ENCODE results near the gene RGL1.

RGL1 gene

GRCh38 chr1:183925947-183926346, 121.0 kb downstream of the RGL1 start:
- TF ChIP-seq EZH2phosphoT487 (IDR thresholded peaks at IDR 0.05; ENCODE audit: borderline replicate concordance, low read length) (no peak), CTCF (IDR thresholded peaks at IDR 0.05; ENCODE audit: low read depth, low read length, poor library complexity, severe bottlenecking) (no peak)

GRCh38 chr1:183926983-183927382, 122.1 kb downstream of the RGL1 start:
- H3K27me3 ChIP-seq (ENCODE audit: control insufficient read depth, low read length), result peaks cover 3% of the 10 kb centered on the region; the same call in 1 of the 2 replicates
- no peaks in the 10 kb centered on the region for H3K9me3 ChIP-seq (ENCODE audit: control insufficient read depth, insufficient read depth, low read length)
- H3K27ac ChIP-seq (ENCODE audit: low read depth, low read length), result no peak overlapping the region
- no peaks in the 10 kb centered on the region for H3K79me2 ChIP-seq (ENCODE audit: control insufficient read depth, low read length)
- no peaks in the 10 kb centered on the region for H3K4me1 ChIP-seq (ENCODE audit: control insufficient read depth, low read length)
- no peaks in the 10 kb centered on the region for H3K9me2 ChIP-seq (replicated peaks; ENCODE audit: control insufficient read depth, low read length)
- H3K4me3 ChIP-seq (ENCODE audit: low read length), result no peak overlapping the region
- no peaks in the 10 kb centered on the region for H3F3A ChIP-seq (ENCODE audit: control insufficient read depth, insufficient read depth)
- TF ChIP-seq CTCF (IDR thresholded peaks at IDR 0.05; ENCODE audit: low read depth, low read length, poor library complexity, severe bottlenecking), result no peak
- no peak for TF ChIP-seq EZH2phosphoT487 (IDR thresholded peaks at IDR 0.05; ENCODE audit: borderline replicate concordance, low read length)
- H4K20me1 ChIP-seq (ENCODE audit: control insufficient read depth, insufficient read depth, low read depth, low read length), result no peaks in the 10 kb centered on the region
- no peak overlapping the region for H3K4me2 ChIP-seq (ENCODE audit: low read length)
- no peaks in the 10 kb centered on the region for H3K36me3 ChIP-seq (ENCODE audit: control insufficient read depth, low read length)

More at GRCh38 chr1:183925947-183926346, 121.0 kb downstream of the RGL1 start:
- Histone ChIP-seq H3K4me1 (ENCODE audit: control insufficient read depth, low read length) (no peaks in the 10 kb centered on the region), H3K9me2 (replicated peaks; ENCODE audit: control insufficient read depth, low read length) (no peaks in the 10 kb centered on the region), H3F3A (ENCODE audit: control insufficient read depth, insufficient read depth) (no peaks in the 10 kb centered on the region), H3K4me2 (ENCODE audit: low read length) (no peak overlapping the region), H3K36me3 (ENCODE audit: control insufficient read depth, low read length) (no peaks in the 10 kb centered on the region), H3K79me2 (ENCODE audit: control insufficient read depth, low read length) (no peaks in the 10 kb centered on the region), H3K4me3 (ENCODE audit: low read length) (no peak overlapping the region), H3K9me3 (ENCODE audit: control insufficient read depth, insufficient read depth, low read length) (no peaks in the 10 kb centered on the region), H3K27ac (ENCODE audit: low read depth, low read length) (no peak overlapping the region), H4K20me1 (ENCODE audit: control insufficient read depth, insufficient read depth, low read depth, low read length) (no peaks in the 10 kb centered on the region), H3K27me3 (ENCODE audit: control insufficient read depth, low read length) (peaks cover 3% of the 10 kb centered on the region; the same call in 1 of the 2 replicates)

- Histone ChIP-seq H3K9me2 (replicated peaks; ENCODE audit: control insufficient read depth, low read length) (no peaks in the 10 kb centered on the region), H3K36me3 (ENCODE audit: control insufficient read depth, low read length) (no peaks in the 10 kb centered on the region), H3K4me1 (ENCODE audit: control insufficient read depth, low read length) (no peaks in the 10 kb centered on the region), H4K20me1 (ENCODE audit: control insufficient read depth, insufficient read depth, low read depth, low read length) (no peaks in the 10 kb centered on the region), H3K27ac (ENCODE audit: low read depth, low read length) (no peak overlapping the region), H3F3A (ENCODE audit: control insufficient read depth, insufficient read depth) (no peaks in the 10 kb centered on the region), H3K4me2 (ENCODE audit: low read length) (no peak overlapping the region), H3K9me3 (ENCODE audit: control insufficient read depth, insufficient read depth, low read length) (no peaks in the 10 kb centered on the region), H3K79me2 (ENCODE audit: control insufficient read depth, low read length) (no peaks in the 10 kb centered on the region), H3K4me3 (ENCODE audit: low read length) (no peak overlapping the region), H3K27me3 (ENCODE audit: control insufficient read depth, low read length) (peaks cover 14% of the 10 kb centered on the region)
- no peak for TF ChIP-seq CTCF (IDR thresholded peaks at IDR 0.05; ENCODE audit: low read depth, low read length, poor library complexity, severe bottlenecking)
- no peak for TF ChIP-seq EZH2phosphoT487 (IDR thresholded peaks at IDR 0.05; ENCODE audit: borderline replicate concordance, low read length)
Observed at GRCh38 chr1:183931646-183932271, 126.8 kb downstream of the RGL1 start.

Measured in DOHH2 (cell line).